H1 (cell line): ENCODE results near the gene ERC1. TPM values are rescaled to one million over a fixed set of nuclear protein-coding genes. Genes with fewer than 3 reads are reported as not detected.

ENCODE experiments used
- CHD1 ChIP-seq: IDR thresholded peaks from 2 replicates; pipeline ENCODE4 v1.6.1; 2012; ENCODE audit warnings: low read depth, low read length, improper control_type of control experiment
- HDAC6 ChIP-seq: IDR thresholded peaks from one replicate; pipeline ENCODE4 v1.7.1; 2012; ENCODE audit warnings: low read depth, mild to moderate bottlenecking, inconsistent platforms, low read length, moderate library complexity
- POU5F1 ChIP-seq: IDR thresholded peaks from 2 replicates; pipeline ENCODE4 v1.6.1; 2011; ENCODE audit warnings: low read depth, mild to moderate bottlenecking, low read length, moderate library complexity
- SP1 ChIP-seq: IDR thresholded peaks from 2 replicates; pipeline ENCODE4 v1.6.1; 2011; ENCODE audit warnings: low read depth, low read length
- TBP ChIP-seq: IDR thresholded peaks from 2 replicates; pipeline ENCODE4 v1.6.1; 2011; ENCODE audit warnings: low read depth, low read length, improper control_type of control experiment
- polyA plus RNA-seq, 7 experiments: library from polyadenylated mRNA; depleted of rRNA in 3 of 7; stranded (reverse) in 5 of 7; unstranded in 2 of 7; fragments of >200 nt in 5 of 7; fragments of 200-250 nt in 2 of 7; gene quantifications; 1 replicate in 5 of 7; 2 replicates in 1 of 7; 4 replicates in 1 of 7; pipeline versions ENCODE4 v1.2.1 to v1.2.3, GENCODE V29; 2011 to 2013; ENCODE audit warnings: missing spikeins in 2 of 7, mixed read lengths in 2 of 7
- total RNA-seq: library from RNA; stranded (reverse); fragmentation: NEBNext Ultra II Directional; extraction: Animal tissue kit (Norgen Biotek cat#: 25700); gene quantifications from 2 replicates; pipeline ENCODE4 v1.2.1, GENCODE V29; 2021
- TF ChIP-seq, protein P1 (sequence below): fragments of 300-600 bp; sonication (generic); IDR thresholded peaks from 2 replicates; pipeline ENCODE4 v1.7.1; 2012; ENCODE audit warnings: low read length, moderate library complexity, mild to moderate bottlenecking, inconsistent platforms; ENCODE audit not compliant: insufficient replicate concordance
- TF ChIP-seq, protein P2 (sequence below): IDR thresholded peaks from 2 replicates; pipeline ENCODE4 v1.6.1; 2012; ENCODE audit warnings: low read length, inconsistent platforms

The ERC1 gene
- total and polyA plus RNA-seq, 2 of the 8 experiments (the other 6 are each of a cell fraction or from before 2014, with no cell fraction given), result 7.8 to 45.7 TPM

- TF ChIP-seq, protein P1, sequence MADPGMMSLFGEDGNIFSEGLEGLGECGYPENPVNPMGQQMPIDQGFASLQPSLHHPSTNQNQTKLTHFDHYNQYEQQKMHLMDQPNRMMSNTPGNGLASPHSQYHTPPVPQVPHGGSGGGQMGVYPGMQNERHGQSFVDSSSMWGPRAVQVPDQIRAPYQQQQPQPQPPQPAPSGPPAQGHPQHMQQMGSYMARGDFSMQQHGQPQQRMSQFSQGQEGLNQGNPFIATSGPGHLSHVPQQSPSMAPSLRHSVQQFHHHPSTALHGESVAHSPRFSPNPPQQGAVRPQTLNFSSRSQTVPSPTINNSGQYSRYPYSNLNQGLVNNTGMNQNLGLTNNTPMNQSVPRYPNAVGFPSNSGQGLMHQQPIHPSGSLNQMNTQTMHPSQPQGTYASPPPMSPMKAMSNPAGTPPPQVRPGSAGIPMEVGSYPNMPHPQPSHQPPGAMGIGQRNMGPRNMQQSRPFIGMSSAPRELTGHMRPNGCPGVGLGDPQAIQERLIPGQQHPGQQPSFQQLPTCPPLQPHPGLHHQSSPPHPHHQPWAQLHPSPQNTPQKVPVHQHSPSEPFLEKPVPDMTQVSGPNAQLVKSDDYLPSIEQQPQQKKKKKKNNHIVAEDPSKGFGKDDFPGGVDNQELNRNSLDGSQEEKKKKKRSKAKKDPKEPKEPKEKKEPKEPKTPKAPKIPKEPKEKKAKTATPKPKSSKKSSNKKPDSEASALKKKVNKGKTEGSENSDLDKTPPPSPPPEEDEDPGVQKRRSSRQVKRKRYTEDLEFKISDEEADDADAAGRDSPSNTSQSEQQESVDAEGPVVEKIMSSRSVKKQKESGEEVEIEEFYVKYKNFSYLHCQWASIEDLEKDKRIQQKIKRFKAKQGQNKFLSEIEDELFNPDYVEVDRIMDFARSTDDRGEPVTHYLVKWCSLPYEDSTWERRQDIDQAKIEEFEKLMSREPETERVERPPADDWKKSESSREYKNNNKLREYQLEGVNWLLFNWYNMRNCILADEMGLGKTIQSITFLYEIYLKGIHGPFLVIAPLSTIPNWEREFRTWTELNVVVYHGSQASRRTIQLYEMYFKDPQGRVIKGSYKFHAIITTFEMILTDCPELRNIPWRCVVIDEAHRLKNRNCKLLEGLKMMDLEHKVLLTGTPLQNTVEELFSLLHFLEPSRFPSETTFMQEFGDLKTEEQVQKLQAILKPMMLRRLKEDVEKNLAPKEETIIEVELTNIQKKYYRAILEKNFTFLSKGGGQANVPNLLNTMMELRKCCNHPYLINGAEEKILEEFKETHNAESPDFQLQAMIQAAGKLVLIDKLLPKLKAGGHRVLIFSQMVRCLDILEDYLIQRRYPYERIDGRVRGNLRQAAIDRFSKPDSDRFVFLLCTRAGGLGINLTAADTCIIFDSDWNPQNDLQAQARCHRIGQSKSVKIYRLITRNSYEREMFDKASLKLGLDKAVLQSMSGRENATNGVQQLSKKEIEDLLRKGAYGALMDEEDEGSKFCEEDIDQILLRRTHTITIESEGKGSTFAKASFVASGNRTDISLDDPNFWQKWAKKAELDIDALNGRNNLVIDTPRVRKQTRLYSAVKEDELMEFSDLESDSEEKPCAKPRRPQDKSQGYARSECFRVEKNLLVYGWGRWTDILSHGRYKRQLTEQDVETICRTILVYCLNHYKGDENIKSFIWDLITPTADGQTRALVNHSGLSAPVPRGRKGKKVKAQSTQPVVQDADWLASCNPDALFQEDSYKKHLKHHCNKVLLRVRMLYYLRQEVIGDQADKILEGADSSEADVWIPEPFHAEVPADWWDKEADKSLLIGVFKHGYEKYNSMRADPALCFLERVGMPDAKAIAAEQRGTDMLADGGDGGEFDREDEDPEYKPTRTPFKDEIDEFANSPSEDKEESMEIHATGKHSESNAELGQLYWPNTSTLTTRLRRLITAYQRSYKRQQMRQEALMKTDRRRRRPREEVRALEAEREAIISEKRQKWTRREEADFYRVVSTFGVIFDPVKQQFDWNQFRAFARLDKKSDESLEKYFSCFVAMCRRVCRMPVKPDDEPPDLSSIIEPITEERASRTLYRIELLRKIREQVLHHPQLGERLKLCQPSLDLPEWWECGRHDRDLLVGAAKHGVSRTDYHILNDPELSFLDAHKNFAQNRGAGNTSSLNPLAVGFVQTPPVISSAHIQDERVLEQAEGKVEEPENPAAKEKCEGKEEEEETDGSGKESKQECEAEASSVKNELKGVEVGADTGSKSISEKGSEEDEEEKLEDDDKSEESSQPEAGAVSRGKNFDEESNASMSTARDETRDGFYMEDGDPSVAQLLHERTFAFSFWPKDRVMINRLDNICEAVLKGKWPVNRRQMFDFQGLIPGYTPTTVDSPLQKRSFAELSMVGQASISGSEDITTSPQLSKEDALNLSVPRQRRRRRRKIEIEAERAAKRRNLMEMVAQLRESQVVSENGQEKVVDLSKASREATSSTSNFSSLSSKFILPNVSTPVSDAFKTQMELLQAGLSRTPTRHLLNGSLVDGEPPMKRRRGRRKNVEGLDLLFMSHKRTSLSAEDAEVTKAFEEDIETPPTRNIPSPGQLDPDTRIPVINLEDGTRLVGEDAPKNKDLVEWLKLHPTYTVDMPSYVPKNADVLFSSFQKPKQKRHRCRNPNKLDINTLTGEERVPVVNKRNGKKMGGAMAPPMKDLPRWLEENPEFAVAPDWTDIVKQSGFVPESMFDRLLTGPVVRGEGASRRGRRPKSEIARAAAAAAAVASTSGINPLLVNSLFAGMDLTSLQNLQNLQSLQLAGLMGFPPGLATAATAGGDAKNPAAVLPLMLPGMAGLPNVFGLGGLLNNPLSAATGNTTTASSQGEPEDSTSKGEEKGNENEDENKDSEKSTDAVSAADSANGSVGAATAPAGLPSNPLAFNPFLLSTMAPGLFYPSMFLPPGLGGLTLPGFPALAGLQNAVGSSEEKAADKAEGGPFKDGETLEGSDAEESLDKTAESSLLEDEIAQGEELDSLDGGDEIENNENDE, result no peak
- no peak for TF ChIP-seq CHD1
- TF ChIP-seq, protein P2, sequence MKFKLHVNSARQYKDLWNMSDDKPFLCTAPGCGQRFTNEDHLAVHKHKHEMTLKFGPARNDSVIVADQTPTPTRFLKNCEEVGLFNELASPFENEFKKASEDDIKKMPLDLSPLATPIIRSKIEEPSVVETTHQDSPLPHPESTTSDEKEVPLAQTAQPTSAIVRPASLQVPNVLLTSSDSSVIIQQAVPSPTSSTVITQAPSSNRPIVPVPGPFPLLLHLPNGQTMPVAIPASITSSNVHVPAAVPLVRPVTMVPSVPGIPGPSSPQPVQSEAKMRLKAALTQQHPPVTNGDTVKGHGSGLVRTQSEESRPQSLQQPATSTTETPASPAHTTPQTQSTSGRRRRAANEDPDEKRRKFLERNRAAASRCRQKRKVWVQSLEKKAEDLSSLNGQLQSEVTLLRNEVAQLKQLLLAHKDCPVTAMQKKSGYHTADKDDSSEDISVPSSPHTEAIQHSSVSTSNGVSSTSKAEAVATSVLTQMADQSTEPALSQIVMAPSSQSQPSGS, result no peak
- TF ChIP-seq POU5F1, result no peak
- TF ChIP-seq HDAC6, result no peak
- TF ChIP-seq TBP, result no peak
- TF ChIP-seq SP1, result no peak
Measured at GRCh38 chr12:1410794-1411193, 419.8 kb downstream of the ERC1 start (continued).
